Astrocyte of the hippocampus (primary cell): ENCODE results near the gene HPDL.

Experiments
- DNase-seq: peaks from one replicate; pipeline ENCODE4 v3.0.0; 2011; ENCODE audit warnings: low read depth, low spot score

The HPDL gene

DNA sequence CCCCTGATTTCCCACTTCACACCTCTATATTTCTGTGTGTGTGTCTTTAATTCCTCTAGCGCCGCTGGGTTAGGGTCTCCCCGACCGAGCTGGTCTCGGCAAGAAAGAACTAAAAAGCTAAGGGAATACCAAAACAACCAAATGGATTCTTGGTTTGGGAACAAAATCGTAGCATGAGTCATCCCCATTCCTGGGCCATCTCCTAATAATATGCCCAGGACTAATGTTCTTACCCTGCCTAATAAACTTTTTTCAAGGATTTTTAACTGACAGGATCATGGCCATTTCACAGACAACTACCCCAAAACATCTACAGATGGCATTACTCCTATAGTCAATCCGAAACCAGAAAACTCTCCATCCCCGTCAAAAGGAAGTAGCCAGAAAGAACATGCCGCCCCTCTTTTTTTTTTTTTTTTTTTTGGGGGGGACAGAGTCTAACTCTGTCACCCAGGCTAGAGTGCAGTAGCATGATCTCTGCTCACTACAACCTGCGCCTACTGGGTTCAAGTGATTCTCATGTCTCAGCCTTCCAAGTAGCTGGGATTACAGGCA, 4.1 kb upstream of the HPDL start:
- DNase-seq: no peak

DNA sequence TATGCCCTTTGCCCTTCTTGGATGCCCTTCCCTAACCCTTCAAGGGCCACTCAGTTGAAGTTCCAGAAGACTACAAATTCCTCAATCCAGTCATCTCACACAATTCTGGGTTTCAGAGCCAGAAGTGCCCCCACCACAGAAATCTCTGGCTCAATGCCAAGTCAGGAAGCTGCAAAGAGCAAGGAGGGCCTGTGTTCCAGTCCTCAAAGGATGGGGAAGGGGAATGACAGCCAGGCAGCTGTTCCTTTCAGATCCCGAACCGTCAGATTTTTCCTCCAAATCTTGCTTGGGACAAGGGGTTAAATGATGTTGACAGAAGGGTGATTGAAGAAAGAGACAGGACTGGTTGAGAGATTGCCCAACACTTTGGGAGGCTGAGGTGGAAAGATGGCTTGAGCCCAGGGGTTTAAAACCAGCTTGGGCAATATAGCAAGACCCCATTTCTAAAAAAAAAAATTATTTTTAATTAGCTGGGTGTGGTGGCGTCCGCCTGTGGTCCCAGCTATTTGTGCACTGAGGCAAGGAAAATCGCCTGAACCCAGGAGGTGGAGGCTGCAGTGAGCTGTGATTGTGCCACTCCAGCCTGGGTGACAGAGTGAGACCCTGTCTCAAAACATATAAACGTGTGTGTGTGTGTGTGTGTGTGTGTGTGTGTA, 716 bp upstream of the HPDL start:
- peak; percentile 27 for DNase-seq

DNA sequence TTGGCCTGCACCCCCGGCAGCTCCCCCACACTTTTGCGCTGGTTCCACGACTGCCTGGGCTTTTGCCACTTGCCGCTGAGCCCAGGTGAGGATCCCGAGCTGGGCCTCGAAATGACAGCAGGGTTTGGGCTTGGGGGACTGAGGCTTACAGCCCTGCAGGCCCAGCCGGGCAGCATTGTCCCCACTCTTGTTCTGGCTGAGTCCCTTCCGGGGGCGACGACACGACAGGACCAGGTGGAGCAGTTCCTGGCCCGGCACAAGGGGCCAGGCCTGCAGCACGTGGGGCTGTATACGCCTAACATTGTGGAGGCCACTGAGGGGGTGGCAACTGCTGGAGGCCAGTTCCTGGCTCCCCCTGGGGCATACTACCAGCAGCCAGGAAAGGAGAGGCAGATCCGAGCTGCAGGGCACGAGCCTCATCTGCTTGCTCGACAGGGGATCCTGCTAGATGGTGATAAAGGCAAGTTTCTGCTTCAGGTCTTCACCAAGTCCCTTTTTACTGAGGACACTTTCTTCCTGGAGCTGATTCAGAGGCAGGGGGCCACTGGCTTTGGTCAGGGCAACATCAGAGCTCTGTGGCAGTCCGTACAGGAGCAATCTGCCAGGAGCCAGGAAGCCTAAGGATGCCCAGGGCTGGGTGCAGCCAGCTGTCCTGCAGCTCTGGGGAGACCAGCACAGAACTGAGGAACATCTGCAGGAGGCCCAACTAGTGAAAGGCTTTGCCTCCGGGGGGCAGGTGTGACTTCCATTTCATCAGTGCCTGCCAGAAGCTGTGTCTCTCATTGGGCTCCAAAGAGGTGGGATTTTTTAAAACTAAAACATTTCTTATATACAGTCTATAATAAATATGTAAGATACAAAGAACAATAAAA, 1.2 kb downstream of the HPDL start:
- DNase-seq: no peak

DNA sequence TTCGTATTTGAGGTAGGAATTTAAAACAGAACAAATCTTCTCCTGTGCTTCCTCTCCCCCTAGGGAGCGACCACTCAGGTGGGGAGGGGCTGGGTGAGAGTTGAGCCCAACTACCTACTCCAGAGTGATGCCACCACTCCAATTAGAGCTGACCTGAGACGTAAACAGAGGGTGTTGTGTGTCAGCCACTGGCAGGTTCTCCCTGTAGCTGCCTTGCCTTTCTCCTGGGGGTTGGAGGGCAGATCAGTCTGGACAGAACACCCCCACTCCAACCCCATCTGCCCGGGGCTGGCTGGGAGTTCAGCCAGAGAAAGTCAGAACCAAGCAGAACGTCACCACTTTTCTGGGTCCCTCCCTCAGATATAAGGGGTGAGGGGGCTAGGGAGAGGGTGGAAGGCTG, 2.0 kb downstream of the HPDL start:
- no peak for DNase-seq

DNA sequence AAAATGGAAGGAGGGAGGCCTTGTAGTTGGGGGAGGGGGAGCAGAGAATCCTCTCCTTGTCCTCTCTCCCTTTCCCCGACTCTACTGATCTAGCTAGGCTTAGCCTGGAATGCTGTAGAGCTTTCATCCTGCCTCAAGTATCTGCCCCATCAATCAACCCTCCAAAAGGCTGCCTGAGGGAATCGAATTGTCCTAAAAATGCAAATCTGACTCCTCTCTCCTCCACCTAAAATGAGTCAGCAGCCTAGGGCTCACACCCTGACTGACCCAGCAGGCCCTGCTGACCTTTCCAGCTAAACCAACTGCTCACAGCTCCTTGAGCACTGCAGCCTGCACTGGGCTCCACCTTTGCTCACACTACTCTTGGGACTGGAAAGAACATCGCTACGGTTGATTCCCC, 2.8 kb downstream of the HPDL start:
- no peak for DNase-seq

DNA sequence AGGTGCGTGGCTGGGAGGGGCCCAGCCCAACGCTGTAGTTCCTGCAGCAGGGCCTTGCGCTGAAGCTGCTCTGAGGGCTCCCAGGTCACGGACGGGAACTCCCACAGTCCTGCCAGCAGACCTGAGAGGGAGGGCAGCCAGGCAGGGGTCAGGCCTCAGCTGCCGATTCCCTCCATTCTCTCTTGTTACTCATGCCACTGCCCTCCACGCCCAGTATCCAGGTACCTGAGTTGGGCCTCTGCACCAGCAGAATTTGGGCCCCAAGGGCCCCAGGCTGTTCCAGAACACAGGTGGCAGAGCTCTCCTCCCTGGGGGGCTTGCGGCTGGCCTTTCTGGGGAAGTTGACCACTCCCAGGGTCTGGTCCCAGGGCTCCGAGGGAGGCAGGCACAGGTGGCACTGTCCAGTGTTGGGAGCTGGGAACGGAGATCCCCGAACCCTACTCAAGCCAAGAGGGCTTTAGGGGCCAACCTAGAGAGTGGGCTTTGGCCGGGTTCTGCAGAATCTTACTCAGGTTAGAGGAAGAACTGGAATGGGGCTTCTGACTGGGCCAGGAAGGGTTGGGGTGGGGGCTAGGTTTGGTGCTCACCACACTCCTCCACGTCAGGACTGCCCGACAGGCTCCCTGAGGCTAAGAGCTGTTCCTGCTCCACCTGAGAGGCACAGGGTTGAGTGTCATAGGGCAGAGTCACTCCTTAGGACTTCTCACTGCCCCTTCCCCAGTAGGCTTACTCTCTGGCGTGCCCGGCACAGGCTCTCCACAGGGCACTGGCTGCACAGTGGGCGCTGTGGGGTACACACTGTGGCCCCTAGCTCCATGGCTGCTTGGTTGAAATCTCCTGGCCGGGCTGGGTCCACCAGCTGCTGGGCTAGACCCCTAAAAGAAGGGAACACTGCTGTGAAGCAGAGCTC, 5.0 kb downstream of the HPDL start:
- DNase-seq: no peak

DNA sequence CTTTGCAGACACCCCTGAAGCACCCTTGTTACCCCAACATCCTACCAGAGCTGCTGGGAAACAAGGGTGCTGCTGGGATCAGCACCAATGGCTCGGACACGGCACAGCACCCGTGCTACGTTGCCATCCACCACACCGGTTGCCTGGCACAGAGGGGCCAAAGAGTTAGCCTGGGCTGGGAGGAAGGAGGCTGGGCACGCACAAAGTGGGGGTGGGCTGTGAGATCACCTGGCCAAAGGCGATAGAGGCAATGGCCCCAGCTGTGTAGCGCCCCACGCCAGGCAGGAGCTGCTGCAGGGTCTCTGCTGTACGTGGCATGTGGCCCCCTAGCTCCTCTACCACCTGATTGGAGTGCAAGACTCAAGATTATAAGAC, 5.6 kb downstream of the HPDL start:
- no peak for DNase-seq

DNA sequence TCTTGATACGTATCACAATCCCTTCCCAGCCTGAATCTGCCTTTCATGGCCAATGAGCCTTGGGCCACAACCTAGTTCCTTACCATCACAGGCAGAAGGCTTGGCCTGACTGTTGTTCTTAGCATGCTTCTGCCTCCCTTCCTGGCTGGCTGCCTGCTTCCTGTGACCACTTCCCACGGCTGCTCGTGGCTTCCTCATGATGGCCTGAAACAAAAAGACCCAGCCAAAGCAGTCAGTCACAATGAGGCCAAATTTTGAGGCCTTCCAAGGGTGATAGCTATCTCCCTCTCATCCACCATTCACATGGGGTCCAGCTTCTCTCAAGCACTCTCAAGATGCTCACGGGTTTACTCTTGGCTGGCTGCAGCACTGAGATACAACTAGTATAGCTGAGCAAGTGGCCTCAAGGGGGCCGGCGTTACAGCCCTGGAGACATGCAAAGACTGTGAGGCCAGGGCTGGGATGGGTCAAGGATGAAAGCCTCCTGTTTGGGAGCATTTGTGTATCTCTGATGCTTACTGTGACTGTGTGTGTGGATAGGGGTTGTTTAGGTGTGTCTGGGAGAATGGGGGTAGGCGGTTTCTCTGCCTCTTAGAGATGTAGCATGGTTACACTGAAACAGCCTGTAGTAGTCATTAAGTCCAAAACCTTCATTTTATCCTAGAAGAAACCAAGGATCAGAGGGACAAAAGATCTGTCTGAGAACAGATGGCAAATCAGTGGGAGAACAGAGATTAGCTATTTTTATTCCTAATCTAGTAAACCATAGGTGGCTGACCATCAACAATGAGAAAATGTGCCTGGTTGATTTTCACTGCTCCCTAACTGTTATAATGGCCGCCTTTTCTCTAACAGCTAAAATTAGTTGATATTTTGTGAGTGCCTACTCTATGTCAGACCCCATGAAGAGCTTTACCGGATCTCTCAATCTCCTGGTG, 7.9 kb downstream of the HPDL start:
- no peak for DNase-seq

DNA sequence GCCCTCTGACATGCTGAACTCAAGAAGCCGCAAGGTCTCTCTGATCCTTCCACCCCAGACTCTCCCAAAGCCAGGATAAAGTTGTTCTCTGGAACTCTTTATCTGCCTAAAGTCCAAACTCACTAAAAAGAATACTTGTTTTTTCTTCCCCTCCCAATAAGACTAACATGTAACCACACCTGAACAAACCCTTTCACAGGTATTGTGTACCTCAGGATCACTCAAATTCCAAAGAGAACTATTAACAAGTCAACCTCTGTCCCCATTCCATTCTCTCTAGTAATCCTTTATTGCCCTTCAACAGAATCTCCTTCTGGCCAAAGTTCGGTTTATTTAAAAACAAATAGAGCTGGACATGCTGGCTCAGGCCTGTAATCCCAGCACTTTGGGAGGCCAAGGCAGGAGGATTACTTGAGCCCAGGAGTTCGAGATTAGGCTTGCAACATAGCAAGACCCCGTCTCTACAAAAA, 9.2 kb downstream of the HPDL start:
- DNase-seq: no peak

DNA sequence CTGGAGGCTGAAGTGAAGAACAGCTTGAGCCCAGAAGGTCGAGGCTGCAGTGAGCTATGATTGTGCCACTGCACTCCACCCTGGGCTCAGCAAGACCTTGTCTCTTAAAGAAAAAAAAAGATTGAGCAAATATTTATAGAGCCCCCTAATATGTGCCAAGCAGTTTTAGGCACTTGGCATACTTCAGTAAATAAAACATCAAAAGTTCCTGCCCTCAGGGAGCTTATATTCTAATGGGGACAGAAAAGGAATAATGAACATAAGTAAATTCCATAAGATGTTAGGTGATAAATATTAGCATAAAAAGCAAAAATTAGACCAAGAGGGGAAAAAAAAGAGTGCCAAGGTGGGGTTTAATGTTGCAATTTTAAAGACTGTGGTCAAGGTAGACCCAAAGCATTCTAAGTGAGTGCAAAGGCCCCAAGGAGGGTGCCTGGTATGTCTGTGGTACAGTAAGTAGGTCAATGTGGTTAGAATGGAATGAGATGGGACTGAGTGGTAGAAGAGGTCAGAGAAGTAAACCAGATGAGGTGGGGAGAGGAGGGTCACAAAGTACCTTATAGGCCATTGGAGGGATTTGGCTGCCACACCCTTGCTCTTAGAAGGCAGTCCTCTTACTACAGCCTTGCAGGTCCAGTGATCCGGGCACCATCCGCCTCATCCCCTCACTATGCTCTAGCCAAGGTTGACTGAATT, 11.1 kb downstream of the HPDL start:
- no peak for DNase-seq

DNA sequence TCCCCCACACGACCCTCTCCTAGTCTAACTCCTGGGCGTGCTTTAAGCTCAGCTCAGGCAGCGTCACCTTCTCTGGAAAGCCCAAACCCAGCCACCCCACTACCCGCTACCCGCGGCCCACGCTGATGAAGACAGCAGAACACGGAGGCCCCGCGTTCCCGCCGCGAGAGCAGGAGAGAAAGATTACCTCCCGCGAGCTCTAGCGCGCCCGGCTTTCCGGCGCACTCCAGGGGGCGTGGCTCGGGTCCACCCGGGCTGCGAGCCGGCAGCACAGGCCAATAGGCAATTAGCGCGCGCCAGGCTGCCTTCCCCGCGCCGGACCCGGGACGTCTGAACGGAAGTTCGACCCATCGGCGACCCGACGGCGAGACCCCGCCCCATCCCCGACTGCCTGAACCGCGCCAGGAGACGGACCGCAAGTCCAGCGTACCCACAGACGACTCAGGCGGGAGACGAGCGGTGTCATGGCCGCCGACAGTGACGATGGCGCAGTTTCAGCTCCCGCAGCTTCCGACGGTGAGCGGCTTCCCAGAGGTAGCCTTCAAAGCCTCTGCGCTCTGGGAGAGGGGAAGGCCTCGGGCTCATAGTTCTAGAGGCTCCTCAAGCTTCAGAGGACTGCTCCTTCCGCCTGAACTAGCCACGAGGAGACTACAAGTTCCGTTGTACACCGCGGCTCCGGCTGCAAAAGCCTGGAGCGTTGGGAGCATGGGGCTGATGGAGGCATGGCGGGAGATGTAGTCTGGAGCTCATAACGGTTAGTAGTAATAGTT, 13.3 kb downstream of the HPDL start, which contains the start of the genes MUTYH and TOE1:
Gene MUTYH (minus strand): TSS at position 652 of the 770 bp plus-strand sequence. CDS start 5,935 bp downstream, outside the sequence.
Gene TOE1 (plus strand): TSS at position 382 of the 770 bp plus-strand sequence. CDS start 83 bp downstream, at position 465.
- peak; percentile 97 for DNase-seq

DNA sequence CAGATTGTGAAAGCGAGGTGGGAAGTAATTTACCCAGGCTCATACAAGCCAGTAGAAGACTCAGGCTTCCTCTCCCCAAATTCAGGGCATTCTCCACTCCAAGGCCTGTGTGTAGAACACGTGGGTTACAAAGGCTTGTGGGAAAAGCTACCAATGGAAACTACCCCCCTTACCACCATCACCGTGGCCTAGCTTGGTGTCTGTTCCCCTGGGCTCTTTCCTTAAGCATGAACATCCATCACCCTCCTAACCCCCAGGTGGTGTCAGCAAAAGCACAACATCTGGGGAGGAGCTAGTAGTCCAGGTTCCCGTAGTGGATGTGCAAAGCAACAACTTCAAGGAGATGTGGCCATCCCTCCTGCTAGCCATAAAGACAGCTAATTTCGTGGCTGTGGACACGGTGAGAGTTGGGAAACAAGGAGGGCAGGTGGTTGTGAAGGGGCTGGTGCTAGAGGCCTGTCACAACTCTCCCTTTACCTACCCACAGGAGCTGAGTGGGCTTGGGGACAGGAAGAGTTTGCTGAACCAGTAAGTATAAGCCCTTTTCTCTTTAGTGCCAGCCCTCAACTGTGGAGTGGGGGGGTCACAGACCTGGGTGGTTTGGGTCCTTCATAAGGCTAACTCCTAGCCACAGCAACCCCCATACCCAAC, 14.2 kb downstream of the HPDL start:
- no peak for DNase-seq

DNA sequence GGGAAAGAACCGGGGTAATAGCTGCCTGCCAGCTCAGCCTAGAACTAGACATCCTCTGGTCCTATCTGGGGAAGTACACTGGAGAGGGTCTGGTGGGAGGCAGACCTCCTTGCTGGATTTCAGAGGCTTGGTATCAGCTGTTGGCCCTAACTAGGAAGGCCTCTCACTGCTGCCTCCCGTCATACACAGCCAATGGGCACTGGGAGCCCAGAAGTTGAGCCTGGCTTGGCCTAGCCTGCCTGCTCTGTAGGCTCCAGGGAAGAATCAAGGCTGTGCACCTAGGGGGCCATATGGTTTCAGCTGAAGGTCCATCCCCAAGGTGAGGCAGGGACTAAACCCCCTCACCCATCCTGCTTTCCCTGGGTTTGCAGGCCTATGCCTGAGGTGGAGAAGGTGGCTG, 17.8 kb downstream of the HPDL start:
- DNase-seq: no peak

DNA sequence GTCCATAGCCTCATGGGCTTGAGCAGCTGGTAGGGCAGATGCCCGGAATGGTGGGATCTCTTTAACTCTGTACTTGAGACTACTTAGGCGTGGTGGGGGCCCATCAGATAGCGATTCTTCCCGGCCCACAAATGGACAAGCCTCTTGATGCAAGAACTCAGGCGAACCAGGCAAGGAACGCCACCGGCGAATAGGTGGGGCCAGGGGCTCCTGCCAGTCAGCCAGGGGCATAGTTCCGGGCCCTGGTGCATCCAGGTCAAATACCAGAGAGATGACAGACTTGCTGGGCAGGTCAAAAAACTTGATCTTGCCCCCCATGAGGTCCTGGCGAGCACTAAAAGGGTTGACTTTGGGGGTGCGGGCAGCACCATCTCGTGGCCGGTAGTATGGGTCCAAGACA, 18.3 kb downstream of the HPDL start:
- DNase-seq: no peak

DNA sequence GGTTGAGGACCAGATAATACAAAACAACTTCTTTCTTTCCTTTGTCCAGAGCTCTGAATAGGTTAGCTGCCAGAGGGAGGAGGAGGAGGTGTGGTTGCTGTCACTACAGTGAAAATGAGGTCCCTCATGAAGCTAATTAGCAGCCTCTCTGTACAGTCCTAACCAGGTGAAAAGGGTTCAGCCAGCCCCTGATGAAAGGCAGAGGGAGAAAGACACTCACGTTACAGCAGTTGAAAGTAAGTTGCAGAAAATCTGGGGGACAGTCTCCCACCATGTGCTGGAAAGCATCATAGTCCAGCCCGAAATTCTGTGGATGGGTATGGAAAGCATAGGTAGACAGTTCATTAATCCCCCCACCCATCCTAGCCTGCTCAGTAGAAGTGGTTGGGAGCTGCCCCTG, 19.8 kb downstream of the HPDL start:
- DNase-seq: no peak

DNA sequence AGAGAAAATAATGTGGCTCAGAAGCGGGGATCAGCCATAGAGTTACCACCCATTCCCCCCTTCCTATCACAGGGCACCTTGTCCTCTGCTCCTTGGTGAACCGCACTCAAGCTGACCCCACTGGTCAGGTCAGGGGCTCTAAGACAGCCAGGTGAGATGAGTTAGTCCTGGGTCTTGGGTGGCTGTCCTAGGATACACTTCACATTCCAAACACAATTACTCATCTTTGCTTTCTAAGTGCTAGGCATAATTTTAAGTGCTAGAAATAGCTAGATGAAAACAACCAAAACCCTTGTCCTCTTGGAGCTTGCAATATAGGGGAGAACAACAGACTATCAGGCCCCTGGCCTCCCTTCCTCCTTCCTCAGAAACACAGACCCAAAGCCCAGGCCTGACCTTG, 21.3 kb downstream of the HPDL start:
- peak; percentile 41 for DNase-seq

DNA sequence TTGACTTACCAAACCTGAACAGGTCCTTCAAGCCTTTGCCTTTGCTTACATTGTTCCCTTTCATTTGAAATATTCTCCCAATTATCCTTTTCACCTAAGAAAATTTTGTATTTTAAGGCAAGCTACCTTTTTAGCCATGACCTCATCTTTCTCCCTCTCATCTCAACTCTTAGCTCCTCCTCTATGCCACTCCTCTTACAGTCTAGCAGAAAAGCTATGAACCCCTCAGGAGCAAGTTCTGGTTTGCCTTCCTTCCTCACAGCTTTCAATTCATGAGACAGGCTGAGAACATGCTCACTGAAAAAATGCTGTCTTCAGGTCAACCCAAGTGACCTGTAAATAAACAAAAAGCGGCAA, 21.9 kb downstream of the HPDL start:
- no peak for DNase-seq

DNA sequence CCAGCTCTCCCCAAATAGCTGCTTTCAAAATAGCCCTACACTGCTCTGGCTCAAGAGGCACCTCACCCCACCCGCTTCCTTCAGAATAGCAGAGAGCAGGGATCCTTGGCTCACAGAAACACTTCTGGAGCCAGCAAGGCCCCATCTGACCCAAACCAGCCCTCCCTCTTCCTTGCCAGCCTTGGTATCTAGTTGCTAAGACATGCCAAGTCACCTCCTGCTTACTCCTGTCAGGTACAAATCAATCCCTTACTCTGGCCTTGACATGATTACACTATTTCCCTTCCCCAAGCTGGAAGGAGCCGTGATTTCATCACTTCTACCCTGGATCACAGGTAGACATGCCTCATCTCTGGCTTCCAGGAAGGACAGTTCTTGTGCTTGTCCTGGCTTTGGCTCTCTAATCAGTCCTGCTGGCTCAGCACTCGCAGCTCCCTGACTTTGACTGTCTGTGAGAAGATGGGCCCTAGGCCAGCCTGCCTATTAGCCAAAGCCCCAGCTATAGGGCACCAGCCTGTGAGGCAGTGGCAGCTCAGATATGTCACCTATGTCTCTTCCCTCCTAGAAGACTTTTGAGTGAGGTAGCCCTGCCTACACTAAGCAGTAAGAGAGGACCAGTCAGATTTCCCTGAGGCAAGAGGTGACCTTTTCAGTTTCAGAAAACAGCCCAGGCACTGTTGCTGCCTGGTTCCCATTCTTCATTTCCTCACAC, 22.4 kb downstream of the HPDL start:
- DNase-seq: no peak
